H1 (cell line): ENCODE measurements around the gene COL6A1. TPM values are rescaled to one million over a fixed set of nuclear protein-coding genes. Genes with fewer than 3 reads are reported as not detected.
A peak's percentile ranks its signal among the peaks of the same experiment; 100 is the strongest.

Source experiments
- CTCF ChIA-PET: fragments of 300-600 bp; sonication (Branson Sonifier 250); formaldehyde crosslinking; loops from one replicate; lab custom pipeline; 2021; ENCODE audit not compliant: partially characterized antibody; lab: Charles Lee
- POLR2A ChIA-PET: fragments of 300-600 bp; sonication (Branson Sonifier 250); formaldehyde crosslinking; loops from one replicate; lab custom pipeline; 2021; ENCODE audit warnings: inconsistent platforms; ENCODE audit not compliant: partially characterized antibody; lab: Charles Lee
- DNase-seq, 2 experiments: peaks; one replicate each; pipeline versions ENCODE4 v3.0.0 to v3.0.0-alpha.2; 2010 to 2022; ENCODE audit warnings: low spot score in 2 of 2, low read depth in 1 of 2, mixed read lengths in 1 of 2
- FAIRE-seq: peaks from 2 replicates; lab custom pipeline; 2011; peaks lifted over from hg19 to GRCh38; lab: Jason Lieb, UNC
- H2AFZ ChIP-seq: 2 replicates; pipeline ENCODE4 v1.8.1; 2012; ENCODE audit warnings: low read length, inconsistent platforms
- H2AK5ac ChIP-seq: 2 replicates; pipeline ENCODE4 v1.6.1; 2013; ENCODE audit warnings: low read depth, low read length
- H2BK120ac ChIP-seq: replicated peaks from 2 replicates; pipeline ENCODE3; 2013; ENCODE audit warnings: low read depth, low read length, inconsistent platforms
- H2BK12ac ChIP-seq: 2 replicates; pipeline ENCODE4 v1.6.1; 2013; ENCODE audit warnings: low read depth, low read length
- H2BK15ac ChIP-seq: 2 replicates; pipeline ENCODE4 v1.6.1; 2013; ENCODE audit warnings: low read length
- H2BK20ac ChIP-seq: 2 replicates; pipeline ENCODE4 v1.6.1; 2013; ENCODE audit warnings: low read length
- H2BK5ac ChIP-seq: 2 replicates; pipeline ENCODE4 v1.6.1; 2013; ENCODE audit warnings: low read depth, low read length
- H3K14ac ChIP-seq: 2 replicates; pipeline ENCODE4 v1.6.1; 2013; ENCODE audit warnings: inconsistent platforms; ENCODE audit not compliant: insufficient read length
- H3K18ac ChIP-seq: 2 replicates; pipeline ENCODE4 v1.6.1; 2013; ENCODE audit warnings: low read length; ENCODE audit errors: extremely low read depth
- H3K23ac ChIP-seq: 2 replicates; pipeline ENCODE4 v1.6.1; 2013; ENCODE audit warnings: inconsistent platforms; ENCODE audit not compliant: insufficient read length
- H3K23me2 ChIP-seq: 2 replicates; pipeline ENCODE4 v1.6.1; 2013; ENCODE audit warnings: low read depth, low read length
- H3K27ac ChIP-seq: 2 replicates; pipeline ENCODE4 v1.6.1; 2011; ENCODE audit warnings: low read depth, low read length, inconsistent platforms
- H3K27me3 ChIP-seq, 4 experiments: replicated peaks in 1 of 4; 1 replicate in 1 of 4; 2 replicates in 3 of 4; pipeline versions ENCODE4 v1.6.1 to v1.8.1; 2011 to 2013; ENCODE audit warnings: low read length in 3 of 4, mild to moderate bottlenecking in 3 of 4, inconsistent platforms in 2 of 4, mixed read lengths in 2 of 4, moderate library complexity in 1 of 4; ENCODE audit not compliant: control insufficient read depth in 3 of 4, insufficient read depth in 3 of 4; ENCODE audit errors: extremely low read depth in 1 of 4
- H3K36me3 ChIP-seq, 4 experiments: 2 replicates each; pipeline versions ENCODE4 v1.6.1 to v1.8.1; 2011 to 2013; ENCODE audit warnings: mild to moderate bottlenecking in 4 of 4, low read length in 3 of 4, moderate library complexity in 2 of 4, control low read depth in 1 of 4, inconsistent platforms in 1 of 4; ENCODE audit not compliant: insufficient read depth in 4 of 4, control insufficient read depth in 2 of 4
- H3K4ac ChIP-seq: replicated peaks from 2 replicates; pipeline ENCODE3; 2013; ENCODE audit warnings: low read length, low read depth, mixed read lengths, inconsistent platforms; ENCODE audit not compliant: insufficient read length
- H3K4me1 ChIP-seq, 4 experiments: replicated peaks in 1 of 4; 1 replicate in 1 of 4; 2 replicates in 3 of 4; pipeline versions ENCODE4 v1.6.1 to v1.8.1; 2011 to 2013; ENCODE audit warnings: low read length in 3 of 4, inconsistent platforms in 2 of 4, mixed read lengths in 1 of 4; ENCODE audit not compliant: insufficient read depth in 4 of 4, control insufficient read depth in 3 of 4
- H3K4me2 ChIP-seq, 2 experiments: 2 replicates each; pipeline versions ENCODE4 v1.6.1 to v1.8.1; 2011 to 2013; ENCODE audit warnings: low read depth in 2 of 2, low read length in 2 of 2, control low read depth in 1 of 2, inconsistent platforms in 1 of 2, mild to moderate bottlenecking in 1 of 2; ENCODE audit not compliant: insufficient read depth in 1 of 2
- H3K4me3 ChIP-seq, 4 experiments: fragments of 200-600, 300-600 bp in 1 of 4; sonication (generic), shearing (Covaris generic), sonication (Bioruptor Twin) in 1 of 4; 2 replicates each; pipeline versions ENCODE4 v1.5.1 to v1.8.1; 2011 to 2016; ENCODE audit warnings: low read length in 4 of 4, low read depth in 3 of 4, control low read depth in 2 of 4, inconsistent platforms in 2 of 4, mild to moderate bottlenecking in 2 of 4, mixed read lengths in 1 of 4, moderate library complexity in 1 of 4; ENCODE audit not compliant: insufficient read depth in 2 of 4; ENCODE audit errors: extremely low read depth in 1 of 4
- H3K56ac ChIP-seq: replicated peaks from 2 replicates; pipeline ENCODE3; 2013; ENCODE audit warnings: low read depth, mild to moderate bottlenecking, mixed read lengths, low read length, inconsistent platforms; ENCODE audit not compliant: insufficient read length
- H3K79me1 ChIP-seq: 2 replicates; pipeline ENCODE4 v1.6.1; 2013; ENCODE audit warnings: low read depth, low read length, control low read depth
- H3K79me2 ChIP-seq, 2 experiments: 2 replicates each; pipeline versions ENCODE4 v1.6.1 to v1.8.1; 2012 to 2013; ENCODE audit warnings: low read length in 2 of 2, mild to moderate bottlenecking in 2 of 2, inconsistent platforms in 1 of 2; ENCODE audit not compliant: insufficient read depth in 2 of 2, control insufficient read depth in 1 of 2
- H3K9ac ChIP-seq, 4 experiments: replicated peaks in 1 of 4; 1 replicate in 1 of 4; 2 replicates in 3 of 4; pipeline versions ENCODE4 v1.6.1 to v1.8.1; 2011 to 2013; ENCODE audit warnings: low read depth in 3 of 4, low read length in 3 of 4, control low read depth in 2 of 4, mild to moderate bottlenecking in 2 of 4, moderate library complexity in 2 of 4, inconsistent platforms in 1 of 4; ENCODE audit errors: extremely low read depth in 1 of 4
- H3K9me3 ChIP-seq, 2 experiments: 2 replicates each; pipeline versions ENCODE4 v1.6.1 to v1.8.1; 2012 to 2013; ENCODE audit warnings: mild to moderate bottlenecking in 2 of 2, moderate library complexity in 2 of 2, control low read depth in 1 of 2, inconsistent platforms in 1 of 2, low read depth in 1 of 2, low read length in 1 of 2, mixed read lengths in 1 of 2; ENCODE audit not compliant: insufficient read depth in 2 of 2
- H4K20me1 ChIP-seq, 2 experiments: replicated peaks in 1 of 2; 2 replicates each; pipeline versions ENCODE3 to v1.8.1; 2011 to 2013; ENCODE audit warnings: inconsistent platforms in 2 of 2, low read length in 2 of 2, mild to moderate bottlenecking in 1 of 2; ENCODE audit not compliant: insufficient read depth in 2 of 2, control insufficient read depth in 1 of 2
- H4K5ac ChIP-seq: 2 replicates; pipeline ENCODE4 v1.6.1; 2013; ENCODE audit warnings: low read length, low read depth, mixed read lengths, inconsistent platforms; ENCODE audit not compliant: insufficient read length
- H4K8ac ChIP-seq: 2 replicates; pipeline ENCODE4 v1.8.0; 2013; ENCODE audit warnings: mild to moderate bottlenecking, moderate library complexity, low read length, inconsistent platforms; ENCODE audit not compliant: insufficient read depth; ENCODE audit errors: extremely low read depth
- H4K91ac ChIP-seq: replicated peaks from 2 replicates; pipeline ENCODE3; 2013; ENCODE audit warnings: low read length, mixed read lengths, inconsistent platforms; ENCODE audit not compliant: insufficient read length
- CHD2 ChIP-seq: IDR thresholded peaks from 2 replicates; pipeline ENCODE4 v1.6.1; 2012; ENCODE audit warnings: low read length, improper control_type of control experiment
- WGBS, 2 experiments: shearing (Covaris generic) in 1 of 2; methylation state at CpG; one replicate each; pipeline versions ENCODE4 v1.1.6 to v1.1.7; 2013 to 2015; ENCODE audit warnings: low lambda C conversion rate in 2 of 2, mixed read lengths in 2 of 2, inconsistent platforms in 1 of 2, low coverage in 1 of 2, missing lambda C conversion rate in 1 of 2; ENCODE audit not compliant: insufficient replicate concordance in 2 of 2, insufficient coverage in 1 of 2, insufficient read length in 1 of 2; ENCODE audit errors: extremely low coverage in 1 of 2, missing lambda C conversion rate in 1 of 2; 5-methylcytosine and 5-hydroxymethylcytosine counted together
- polyA plus RNA-seq, 7 experiments: library from polyadenylated mRNA; depleted of rRNA in 3 of 7; stranded (reverse) in 5 of 7; unstranded in 2 of 7; fragments of >200 nt in 5 of 7; fragments of 200-250 nt in 2 of 7; gene quantifications; 1 replicate in 5 of 7; 2 replicates in 1 of 7; 4 replicates in 1 of 7; pipeline versions ENCODE4 v1.2.1 to v1.2.3, GENCODE V29; 2011 to 2013; ENCODE audit warnings: missing spikeins in 2 of 7, mixed read lengths in 2 of 7
- total RNA-seq: library from RNA; stranded (reverse); fragmentation: NEBNext Ultra II Directional; extraction: Animal tissue kit (Norgen Biotek cat#: 25700); gene quantifications from 2 replicates; pipeline ENCODE4 v1.2.1, GENCODE V29; 2021
- TF ChIP-seq, protein P1 (sequence below): IDR thresholded peaks from 2 replicates; pipeline ENCODE4 v1.6.1; 2012; ENCODE audit warnings: inconsistent platforms

COL6A1 gene
- total and polyA plus RNA-seq, 2 of the 8 experiments (the other 6 are each of a cell fraction or from before 2014, with no cell fraction given): 100 to 115 TPM

DNA sequence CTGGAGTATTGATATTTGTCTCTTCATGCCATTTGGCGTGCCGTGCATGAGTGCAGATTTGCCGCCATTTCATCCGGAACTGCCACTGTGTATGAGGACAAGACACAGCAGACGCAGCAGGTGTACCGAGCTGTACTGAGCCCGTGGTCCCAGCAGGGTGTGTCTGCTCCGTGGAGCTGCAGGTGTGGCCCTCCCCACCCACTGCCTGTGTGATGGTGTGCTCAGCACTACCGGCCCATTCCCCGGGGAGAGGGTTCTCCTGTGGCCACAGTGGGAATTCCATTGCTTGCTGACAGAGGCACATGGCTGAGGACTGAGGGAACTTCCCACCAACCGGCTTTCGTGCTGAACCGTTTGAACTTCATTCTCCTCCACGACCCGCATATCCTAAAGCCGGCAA lies 34.3 kb upstream of the COL6A1 start:
- Histone ChIP-seq H3K27ac (no peak overlapping the region), H3K56ac (no peak overlapping the region), H4K8ac (no peak overlapping the region), H3K23me2 (no peaks in the 10 kb centered on the region), H3K9ac (no peak overlapping the region), H2BK12ac (no peak overlapping the region), H2BK120ac (no peak overlapping the region), H3K79me2 (no peaks in the 10 kb centered on the region), H3K27me3 (peaks cover 0 to 3% (median 0%) of the 10 kb centered on the region in 4 experiments; a peak in 1 of 7 replicates), H3K23ac (no peak overlapping the region), H4K5ac (no peak overlapping the region), H3K4me1 (no peaks in the 10 kb centered on the region; a peak in 1 of 7 replicates), H3K4ac (no peak overlapping the region), H3K4me3 (no peak overlapping the region), H4K91ac (no peak overlapping the region), H3K36me3 (no peaks in the 10 kb centered on the region), H2AK5ac (no peak overlapping the region), H2BK20ac (no peak overlapping the region), H3K79me1 (no peaks in the 10 kb centered on the region), H2BK5ac (no peak overlapping the region), H3K9me3 (peaks cover 0 to 3% of the 10 kb centered on the region in 2 experiments; a peak in 1 of 4 replicates), H4K20me1 (no peaks in the 10 kb centered on the region), H3K18ac (no peak overlapping the region), H2AFZ (no peak overlapping the region), H3K14ac (no peak overlapping the region), H2BK15ac (no peak overlapping the region), H3K4me2 (no peak overlapping the region)
- TF ChIP-seq CHD2: no peak
- TF ChIP-seq, protein P1, sequence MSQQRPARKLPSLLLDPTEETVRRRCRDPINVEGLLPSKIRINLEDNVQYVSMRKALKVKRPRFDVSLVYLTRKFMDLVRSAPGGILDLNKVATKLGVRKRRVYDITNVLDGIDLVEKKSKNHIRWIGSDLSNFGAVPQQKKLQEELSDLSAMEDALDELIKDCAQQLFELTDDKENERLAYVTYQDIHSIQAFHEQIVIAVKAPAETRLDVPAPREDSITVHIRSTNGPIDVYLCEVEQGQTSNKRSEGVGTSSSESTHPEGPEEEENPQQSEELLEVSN: 0 out of 2 replicates have a peak, but pooled peaks have one; percentile 25
- no peak for DNase-seq
- WGBS, 2 experiments: 96% methylated on average over 16 of the region's 16 CpGs; no CpG with 5 or more reads in 1 of the 2 experiments
- no peak for FAIRE-seq
- ChIA-PET POLR2A (interaction anchor here (1.3 kb wide), 1 partner anchor 22 kb away, joined by 3 read pairs; no protein-coding TSS in a partner anchor), CTCF (interaction anchor here (2.0 kb wide), 1 partner anchor 10 kb away, joined by 5 read pairs; no protein-coding TSS in a partner anchor)
